K562 (cell line): ENCODE results near the gene KRT81. TPM values are rescaled to one million over a fixed set of nuclear protein-coding genes. Genes with fewer than 3 reads are reported as not detected.

Experiments used
- ATAC-seq: fragments of 200-7000 bp; cut with Tn5 transposase; 3 replicates; pipeline ENCODE4 v1.9.1; 2020; ENCODE audit warnings: moderate library complexity
- BruUV-seq: library from RNA; stranded (reverse); fragments of 400-500 nt; replicated peaks from 2 replicates; lab custom pipeline; 2021; lab: Mats Ljungman, UMichigan
- CTCF ChIA-PET: fragments of 300-600 bp; formaldehyde crosslinking; extraction: SDS; loops from one replicate; lab custom pipeline; 2021; ENCODE audit warnings: low intra/inter-chr PET ratio; lab: Yijun Ruan, JAX
- POLR2A ChIA-PET: fragments of 300-600, 350-650 bp; sonication (Branson Sonifier 250); formaldehyde crosslinking; extraction: SDS; loops from one replicate; lab custom pipeline; 2021; ENCODE audit warnings: antibody characterized with exemption, inconsistent platforms; lab: Yijun Ruan, JAX
- DNase-seq, 4 experiments: peaks; one replicate each; pipeline versions ENCODE4 v3.0.0 to v3.0.0-alpha.2; 2011 to 2018; ENCODE audit warnings: low spot score in 3 of 4, mixed read lengths in 3 of 4; ENCODE audit errors: extremely low read depth in 1 of 4
- FAIRE-seq: peaks from 2 replicates; lab custom pipeline; 2011; peaks lifted over from hg19 to GRCh38; lab: Jason Lieb, UNC
- H2AFZ ChIP-seq: 2 replicates; pipeline ENCODE4 v1.6.0; 2011; ENCODE audit warnings: low read depth, low read length, control low read depth, inconsistent platforms
- H3K27ac ChIP-seq: fragments of 200-600 bp; 3 replicates; pipeline ENCODE4 v1.8.0; 2011; ENCODE audit warnings: low read depth, mild to moderate bottlenecking, control low read depth, inconsistent platforms, low read length, moderate library complexity, mixed read lengths; ENCODE audit errors: extremely low read depth
- H3K27me3 ChIP-seq, 2 experiments: fragments of 300-600 bp in 1 of 2; 2 replicates in 1 of 2; 3 replicates in 1 of 2; pipeline versions ENCODE4 v1.6.0 to v1.8.0; 2011; ENCODE audit warnings: inconsistent platforms in 2 of 2, low read length in 2 of 2, mild to moderate bottlenecking in 1 of 2, mixed read lengths in 1 of 2, moderate library complexity in 1 of 2; ENCODE audit not compliant: control insufficient read depth in 2 of 2, insufficient read depth in 2 of 2
- H3K36me3 ChIP-seq: fragments of 300-600 bp; 3 replicates; pipeline ENCODE4 v1.8.0; 2011; ENCODE audit warnings: mild to moderate bottlenecking, low read length, inconsistent platforms; ENCODE audit not compliant: control insufficient read depth, insufficient read depth
- H3K4me1 ChIP-seq, 2 experiments: fragments of 200-600 bp in 1 of 2; replicated peaks in 1 of 2; 2 replicates in 1 of 2; 3 replicates in 1 of 2; pipeline versions ENCODE4 v1.5.1 to v1.8.0; 2011; ENCODE audit warnings: inconsistent platforms in 2 of 2, low read length in 2 of 2, mild to moderate bottlenecking in 1 of 2, mixed read lengths in 1 of 2, moderate library complexity in 1 of 2; ENCODE audit not compliant: control insufficient read depth in 2 of 2, insufficient read depth in 2 of 2
- H3K4me2 ChIP-seq: 2 replicates; pipeline ENCODE4 v1.6.1; 2011; ENCODE audit warnings: low read length, control low read depth, inconsistent platforms, mixed read lengths; ENCODE audit not compliant: insufficient read depth
- H3K4me3 ChIP-seq: fragments of 200-600 bp; sonication (generic), shearing (Covaris generic); 2 replicates; pipeline ENCODE4 v1.5.1; 2016; ENCODE audit warnings: control low read depth, inconsistent platforms
- H3K79me2 ChIP-seq: fragments of 200-600 bp; 3 replicates; pipeline ENCODE4 v1.8.0; 2011; ENCODE audit warnings: low read length, inconsistent platforms; ENCODE audit not compliant: control insufficient read depth, insufficient read depth
- H3K9ac ChIP-seq, 2 experiments: 2 replicates each; pipeline versions ENCODE4 v1.6.0 to v1.6.1; 2011; ENCODE audit warnings: low read depth in 2 of 2, low read length in 2 of 2, control low read depth in 1 of 2, inconsistent platforms in 1 of 2, mild to moderate bottlenecking in 1 of 2, mixed read lengths in 1 of 2; ENCODE audit not compliant: insufficient read depth in 1 of 2
- H3K9me1 ChIP-seq: one replicate; pipeline ENCODE4 v1.6.0; 2011; ENCODE audit warnings: inconsistent platforms, mild to moderate bottlenecking, low read length, moderate library complexity; ENCODE audit not compliant: control insufficient read depth, insufficient read depth
- H3K9me3 ChIP-seq: replicated peaks from 2 replicates; pipeline ENCODE4 v1.5.1; 2011; ENCODE audit warnings: low read depth, low read length, inconsistent platforms; ENCODE audit not compliant: control insufficient read depth, insufficient read depth
- H4K20me1 ChIP-seq: replicated peaks from 2 replicates; pipeline ENCODE4 v1.6.1; 2011; ENCODE audit warnings: low read length, inconsistent platforms, mixed read lengths; ENCODE audit not compliant: control insufficient read depth, insufficient read depth
- BHLHE40 ChIP-seq: IDR thresholded peaks from 2 replicates; pipeline ENCODE4 v1.6.1; 2011; ENCODE audit warnings: low read length, improper control_type of control experiment
- CSDE1 ChIP-seq, 2 experiments: fragments of 450-650 bp; IDR thresholded peaks; 2 replicates each; pipeline ENCODE4 v1.6.1; 2016; ENCODE audit warnings: mild to moderate bottlenecking in 1 of 2
- EP300 ChIP-seq: IDR thresholded peaks from 2 replicates; pipeline ENCODE4 v1.6.1; 2012; ENCODE audit warnings: low read length, improper control_type of control experiment
- FOXK2 ChIP-seq, 2 experiments: fragments of 450-650 bp; IDR thresholded peaks in 1 of 2; conservative IDR thresholded peaks in 1 of 2; 2 replicates each; pipeline ENCODE4 v1.6.1; 2016; ENCODE audit warnings: low read depth in 2 of 2, mild to moderate bottlenecking in 1 of 2
- MAFG ChIP-seq: fragments of 450-650 bp; conservative IDR thresholded peaks from 2 replicates; pipeline ENCODE4 v1.6.1; 2016; ENCODE audit warnings: missing genetic modification characterization, missing compliant biosample characterization
- MIER1 ChIP-seq: fragments of 450-650 bp; IDR thresholded peaks from 2 replicates; pipeline ENCODE4 v1.6.1; 2016; ENCODE audit warnings: antibody characterized with exemption, mild to moderate bottlenecking, low read depth
- MTA1 ChIP-seq: fragments of 450-650 bp; IDR thresholded peaks from 2 replicates; pipeline ENCODE4 v1.6.1; 2017; ENCODE audit warnings: borderline replicate concordance
- NRF1 ChIP-seq, 2 experiments: fragments of 450-650 bp; IDR thresholded peaks in 1 of 2; conservative IDR thresholded peaks in 1 of 2; 2 replicates each; pipeline ENCODE4 v1.6.1; 2014; ENCODE audit warnings: mild to moderate bottlenecking in 2 of 2
- RFX5 ChIP-seq: IDR thresholded peaks from 2 replicates; pipeline ENCODE4 v1.6.1; 2011; ENCODE audit warnings: low read depth, mild to moderate bottlenecking, improper control_type of control experiment, low read length
- SP2 ChIP-seq: IDR thresholded peaks from 2 replicates; pipeline ENCODE4 v1.6.1; 2011; ENCODE audit warnings: mild to moderate bottlenecking, low read depth, low read length, moderate library complexity; ENCODE audit not compliant: poor library complexity, severe bottlenecking; ENCODE audit errors: extremely low read depth
- TAF9B ChIP-seq: fragments of 450-650 bp; IDR thresholded peaks from 2 replicates; pipeline ENCODE4 v1.6.1; 2018; ENCODE audit warnings: mild to moderate bottlenecking; ENCODE audit not compliant: partially characterized antibody
- U2AF1 ChIP-seq: fragments of 200-400 bp; formaldehyde crosslinking; optimal IDR thresholded peaks from 2 replicates; pipeline ENCODE3; 2017; ENCODE audit warnings: mild to moderate bottlenecking, low read depth, low read length, moderate library complexity
- ZNF174 ChIP-seq: fragments of 250-450 bp; sonication (Bioruptor Pico); IDR thresholded peaks from 2 replicates; pipeline ENCODE4 v1.4.0; 2020; ENCODE audit warnings: mild to moderate bottlenecking
- ZNF354B ChIP-seq: fragments of 250-450 bp; sonication (Bioruptor Pico); IDR thresholded peaks from 2 replicates; pipeline ENCODE4 v1.4.0; 2020
- ZNF707 ChIP-seq: fragments of 250-450 bp; sonication (Bioruptor Pico); conservative IDR thresholded peaks from 2 replicates; pipeline ENCODE4 v1.8.0; 2022; ENCODE audit warnings: inconsistent platforms, mild to moderate bottlenecking, moderate library complexity
- WGBS: fragments of 100-300 bp; shearing (Covaris generic); methylation state at CpG from one replicate; pipeline ENCODE4 v1.1.6; 2016; ENCODE audit warnings: low coverage, mixed read lengths; ENCODE audit not compliant: insufficient coverage; ENCODE audit errors: missing lambda C conversion rate; 5-methylcytosine and 5-hydroxymethylcytosine counted together
- in situ Hi-C: fragments of 300-500 bp; cut with MboI; formaldehyde crosslinking; loops from 4 replicates; pipeline ENCODE4 v1.15.0; 2018; ENCODE audit warnings: inconsistent platforms, mixed read lengths
- intact Hi-C: fragments of 100-400 bp; cut with micrococcal nuclease; formaldehyde crosslinking; loops from 2 replicates; pipeline ENCODE4 v1.14.2; 2022
- polyA plus RNA-seq, 8 experiments: library from polyadenylated mRNA; depleted of rRNA in 4 of 8; stranded (reverse) in 5 of 8; unstranded in 3 of 8; fragments of >200 nt; fragmentation: Nextera tagmentation in 2 of 8; fragmentation: Illumina TruSeq in 1 of 8; extraction: Ambion mirVana in 2 of 8; extraction: Trizol in 1 of 8; gene quantifications; 2 replicates each; pipeline versions ENCODE4 v1.2.1 to v1.2.3, GENCODE V29; 2011 to 2014; ENCODE audit warnings: inconsistent platforms in 1 of 8, missing spikeins in 1 of 8
- total RNA-seq, 7 experiments: library from RNA; depleted of rRNA in 6 of 7; stranded (reverse); fragments of >200 nt in 6 of 7; fragmentation: Illumina TruSeq in 2 of 7; extraction: Trizol in 2 of 7; gene quantifications; 2 replicates each; pipeline versions ENCODE4 v1.2.1 to v1.2.3, GENCODE V29; 2011 to 2021; ENCODE audit warnings: low replicate concordance in 1 of 7
- TF ChIP-seq, protein P1 (sequence below): IDR thresholded peaks from 2 replicates; pipeline ENCODE4 v1.6.1; 2012; ENCODE audit warnings: low read depth, low read length, improper control_type of control experiment, borderline replicate concordance
- TF ChIP-seq, protein P2 (sequence below): sonication (generic); formaldehyde crosslinking; IDR thresholded peaks from 2 replicates; pipeline ENCODE4 v1.9.0; 2022; ENCODE audit warnings: mild to moderate bottlenecking, missing genetic modification reagents

KRT81 gene
- total and polyA plus RNA-seq, 9 of the 15 experiments (the other 6 are each of a cell fraction or from before 2014, with no cell fraction given), result 0.27 TPM; not detected in 8

DNA sequence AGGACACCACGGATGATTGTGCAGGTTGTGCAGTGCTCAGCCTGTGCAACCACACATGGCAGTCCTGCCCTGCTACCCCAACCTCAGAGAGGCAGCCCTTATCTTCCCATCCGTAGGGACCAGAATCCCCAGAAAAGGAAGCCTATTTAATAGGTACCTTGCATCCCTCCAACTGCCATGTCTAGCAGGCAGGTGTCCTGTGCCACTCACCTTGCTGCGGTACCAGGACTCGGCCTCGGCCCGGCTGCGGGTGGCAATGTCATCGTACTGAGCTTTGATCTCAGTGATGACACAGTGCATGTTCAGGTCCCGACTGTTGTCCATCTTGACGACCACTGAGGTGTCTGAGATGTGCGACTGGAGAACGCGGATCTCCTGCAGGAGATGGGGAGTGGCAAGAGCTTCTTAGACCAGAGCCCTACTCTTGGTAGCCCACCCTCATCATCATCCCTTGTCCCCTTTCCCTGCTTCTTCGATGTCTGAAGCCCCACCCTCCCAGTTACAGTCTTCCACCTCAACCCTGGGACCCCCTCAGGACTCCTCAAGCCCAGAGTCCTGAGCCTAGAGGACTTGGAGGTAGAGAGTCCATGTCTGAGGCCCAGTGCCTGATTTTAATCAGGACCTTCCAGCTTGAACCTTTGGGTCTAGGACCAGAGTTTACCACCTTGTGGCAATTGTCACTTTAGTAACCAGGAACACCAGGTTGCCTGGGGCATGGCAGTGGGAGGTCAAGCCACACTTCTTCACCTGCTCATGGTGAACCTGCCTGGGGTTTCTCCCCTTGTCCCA lies 37.7 kb downstream of the KRT81 start:
- POLR2A ChIA-PET, result no interaction called here
- ATAC-seq (no peak), DNase-seq (no peak)
- Histone ChIP-seq H3K9me1 (no peaks in the 10 kb centered on the region), H3K36me3 (no peaks in the 10 kb centered on the region)
- TF ChIP-seq, protein P1, sequence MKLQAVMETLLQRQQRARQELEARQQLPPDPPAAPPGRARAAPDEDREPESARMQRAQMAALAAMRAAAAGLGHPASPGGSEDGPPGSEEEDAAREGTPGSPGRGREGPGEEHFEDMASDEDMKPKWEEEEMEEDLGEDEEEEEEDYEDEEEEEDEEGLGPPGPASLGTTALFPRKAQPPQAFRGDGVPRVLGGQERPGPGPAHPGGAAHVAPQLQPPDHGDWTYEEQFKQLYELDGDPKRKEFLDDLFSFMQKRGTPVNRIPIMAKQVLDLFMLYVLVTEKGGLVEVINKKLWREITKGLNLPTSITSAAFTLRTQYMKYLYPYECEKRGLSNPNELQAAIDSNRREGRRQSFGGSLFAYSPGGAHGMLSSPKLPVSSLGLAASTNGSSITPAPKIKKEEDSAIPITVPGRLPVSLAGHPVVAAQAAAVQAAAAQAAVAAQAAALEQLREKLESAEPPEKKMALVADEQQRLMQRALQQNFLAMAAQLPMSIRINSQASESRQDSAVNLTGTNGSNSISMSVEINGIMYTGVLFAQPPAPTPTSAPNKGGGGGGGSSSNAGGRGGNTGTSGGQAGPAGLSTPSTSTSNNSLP, result no peak
- TF ChIP-seq MTA1, result no peak
- TF ChIP-seq NRF1 (conservative IDR thresholded peaks at IDR 0.05 in 1 of 2, IDR thresholded peaks at IDR 0.05 in 1 of 2), result no peak
- no peak for TF ChIP-seq EP300
- TF ChIP-seq FOXK2 (conservative IDR thresholded peaks at IDR 0.05 in 1 of 2, IDR thresholded peaks at IDR 0.05 in 1 of 2; ENCODE audit: low read depth in 2 of 2), result no peak
- no peak for TF ChIP-seq BHLHE40
- no peak for TF ChIP-seq MAFG (tag)
- no peak for TF ChIP-seq U2AF1
- TF ChIP-seq SP2, result no peak
- TF ChIP-seq RFX5, result no peak
- no peak for TF ChIP-seq MIER1
- TF ChIP-seq TAF9B, result no peak
- TF ChIP-seq ZNF174, result no peak
- TF ChIP-seq CSDE1 (IDR thresholded peaks at IDR 0.05), result no peak
- no peak for TF ChIP-seq ZNF707 (CRISPR knock-in tag)
- no peak for TF ChIP-seq ZNF354B
- TF ChIP-seq, protein P2, sequence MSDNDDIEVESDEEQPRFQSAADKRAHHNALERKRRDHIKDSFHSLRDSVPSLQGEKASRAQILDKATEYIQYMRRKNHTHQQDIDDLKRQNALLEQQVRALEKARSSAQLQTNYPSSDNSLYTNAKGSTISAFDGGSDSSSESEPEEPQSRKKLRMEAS (CRISPR knock-in tag), result no peak
- TF ChIP-seq, all 486 proteins: peak for 0
- intact Hi-C loops, result no loop called here
- Histone ChIP-seq H2AFZ (no peak overlapping the region), H3K4me1 (peaks cover 0 to 3% of the 10 kb centered on the region in 2 experiments; a peak in 1 of 5 replicates), H4K20me1 (0 out of 2 replicates have a peak, but pooled peaks cover 11% of the 10 kb centered on the region), H3K27ac (no peak overlapping the region), H3K27me3 (peaks cover 33 to 72% of the 10 kb centered on the region in 2 experiments), H3K4me2 (no peak overlapping the region), H3K9ac (no peak overlapping the region), H3K4me3 (no peak overlapping the region), H3K79me2 (no peaks in the 10 kb centered on the region), H3K9me3 (no peaks in the 10 kb centered on the region)
- BruUV-seq, result no TSS peak
- no peak for FAIRE-seq
- CTCF ChIA-PET, result no interaction called here
- in situ Hi-C loops, result no loop called here
- WGBS, result 0% methylated on average over 14 of the region's 14 CpGs
